HEK293T (cell line): ENCODE results near the gene DTNBP1.

ENCODE experiments used
- CTCF ChIA-PET: fragments of 350-600 bp; formaldehyde crosslinking; extraction: SDS; loops from one replicate; lab custom pipeline; 2021; ENCODE audit warnings: antibody characterized with exemption, inconsistent platforms; lab: Yijun Ruan, JAX
- POLR2A ChIA-PET: fragments of 350-600 bp; formaldehyde crosslinking; extraction: SDS; loops from one replicate; lab custom pipeline; 2020; ENCODE audit warnings: antibody characterized with exemption, inconsistent platforms; lab: Yijun Ruan, JAX
- DNase-seq: peaks from one replicate; pipeline ENCODE4 v3.0.0; 2012; ENCODE audit warnings: mixed read lengths; ENCODE audit errors: extremely low spot score
- ARNT ChIP-seq: fragments of 450-650 bp; IDR thresholded peaks from 2 replicates; pipeline ENCODE4 v1.6.1; 2017; ENCODE audit warnings: mild to moderate bottlenecking
- BHLHE40 ChIP-seq: fragments of 450-650 bp; IDR thresholded peaks from 2 replicates; pipeline ENCODE4 v1.6.1; 2016; ENCODE audit warnings: mild to moderate bottlenecking, moderate library complexity, borderline replicate concordance
- CTBP1 ChIP-seq: fragments of 450-650 bp; IDR thresholded peaks from 2 replicates; pipeline ENCODE4 v1.6.1; 2016; ENCODE audit warnings: borderline replicate concordance
- ELF4 ChIP-seq: fragments of 450-650 bp; IDR thresholded peaks from 2 replicates; pipeline ENCODE4 v1.6.1; 2017; ENCODE audit warnings: antibody characterized with exemption
- FOXA1 ChIP-seq: fragments of 450-650 bp; IDR thresholded peaks from 2 replicates; pipeline ENCODE4 v1.6.1; 2016; ENCODE audit warnings: mild to moderate bottlenecking
- FOXK2 ChIP-seq: fragments of 450-650 bp; IDR thresholded peaks from 2 replicates; pipeline ENCODE4 v1.6.1; 2016; ENCODE audit warnings: mild to moderate bottlenecking
- FOXM1 ChIP-seq: fragments of 450-650 bp; IDR thresholded peaks from 2 replicates; pipeline ENCODE4 v1.6.1; 2017; ENCODE audit warnings: mild to moderate bottlenecking, borderline replicate concordance
- HDGF ChIP-seq: fragments of 450-650 bp; IDR thresholded peaks from 2 replicates; pipeline ENCODE4 v1.6.1; 2017; ENCODE audit warnings: antibody characterized with exemption, borderline replicate concordance
- L3MBTL2 ChIP-seq: fragments of 450-650 bp; conservative IDR thresholded peaks from 2 replicates; pipeline ENCODE4 v1.6.1; 2016; ENCODE audit warnings: mild to moderate bottlenecking
- LEF1 ChIP-seq: fragments of 450-650 bp; IDR thresholded peaks from 2 replicates; pipeline ENCODE4 v1.6.1; 2017; ENCODE audit warnings: mild to moderate bottlenecking, borderline replicate concordance
- NFRKB ChIP-seq: fragments of 450-650 bp; IDR thresholded peaks from 2 replicates; pipeline ENCODE4 v1.6.1; 2016; ENCODE audit warnings: mild to moderate bottlenecking, moderate library complexity
- SP1 ChIP-seq: fragments of 450-650 bp; IDR thresholded peaks from 2 replicates; pipeline ENCODE4 v1.6.1; 2017
- SUZ12 ChIP-seq: fragments of 450-650 bp; IDR thresholded peaks from 2 replicates; pipeline ENCODE4 v1.6.1; 2016; ENCODE audit warnings: mild to moderate bottlenecking
- TARDBP ChIP-seq: fragments of 450-650 bp; IDR thresholded peaks from 2 replicates; pipeline ENCODE4 v1.6.1; 2016
- ZNF384 ChIP-seq: fragments of 450-650 bp; IDR thresholded peaks from 2 replicates; pipeline ENCODE4 v1.6.1; 2016
- TF ChIP-seq, protein P1 (sequence below): fragments of 450-650 bp; IDR thresholded peaks from 2 replicates; pipeline ENCODE4 v1.6.1; 2016

DTNBP1 gene

DNA sequence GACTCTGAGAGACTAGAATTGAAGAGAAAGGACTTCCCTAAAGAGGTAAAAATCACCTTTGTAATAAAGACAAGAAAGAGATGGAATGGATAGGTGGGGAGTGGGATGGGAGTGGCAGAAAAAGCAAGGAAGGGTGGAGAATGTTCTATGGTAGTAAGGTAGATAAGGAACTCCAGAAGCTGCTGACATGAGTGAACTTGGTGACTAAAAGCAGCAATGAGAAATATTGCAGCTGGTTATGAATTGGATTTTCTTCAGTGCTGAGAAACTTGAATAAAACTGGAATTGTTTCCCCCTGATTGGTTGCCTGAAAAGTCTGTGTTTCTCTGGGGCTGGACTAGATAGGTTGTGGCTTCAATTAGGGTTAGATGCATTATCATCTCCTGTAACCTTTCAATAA, 15.7 kb upstream of the DTNBP1 start:
- CTCF ChIA-PET: no interaction called here
- POLR2A ChIA-PET: no interaction called here
- DNase-seq: no peak
- TF ChIP-seq BHLHE40 (no peak), CTBP1 (no peak), FOXA1 (no peak), L3MBTL2 (no peak), ZNF384 (no peak), SP1 (no peak), SUZ12 (no peak), ARNT (no peak), LEF1 (no peak), FOXK2 (no peak), NFRKB (no peak), TARDBP (no peak), HDGF (no peak), FOXM1 (no peak), ELF4 (no peak)
- TF ChIP-seq, protein P1, sequence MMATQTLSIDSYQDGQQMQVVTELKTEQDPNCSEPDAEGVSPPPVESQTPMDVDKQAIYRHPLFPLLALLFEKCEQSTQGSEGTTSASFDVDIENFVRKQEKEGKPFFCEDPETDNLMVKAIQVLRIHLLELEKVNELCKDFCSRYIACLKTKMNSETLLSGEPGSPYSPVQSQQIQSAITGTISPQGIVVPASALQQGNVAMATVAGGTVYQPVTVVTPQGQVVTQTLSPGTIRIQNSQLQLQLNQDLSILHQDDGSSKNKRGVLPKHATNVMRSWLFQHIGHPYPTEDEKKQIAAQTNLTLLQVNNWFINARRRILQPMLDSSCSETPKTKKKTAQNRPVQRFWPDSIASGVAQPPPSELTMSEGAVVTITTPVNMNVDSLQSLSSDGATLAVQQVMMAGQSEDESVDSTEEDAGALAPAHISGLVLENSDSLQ: no peak

- POLR2A ChIA-PET: no interaction called here
- no peak for DNase-seq
- CTCF ChIA-PET: no interaction called here
- no peak for TF ChIP-seq HDGF
- TF ChIP-seq TARDBP: no peak
- TF ChIP-seq BHLHE40: no peak
- TF ChIP-seq FOXK2: no peak
- TF ChIP-seq, protein P1: no peak
- TF ChIP-seq FOXA1: no peak
- no peak for TF ChIP-seq NFRKB
- TF ChIP-seq ELF4: no peak
- TF ChIP-seq CTBP1: no peak
- no peak for TF ChIP-seq FOXM1
- no peak for TF ChIP-seq ARNT
- no peak for TF ChIP-seq SP1
- no peak for TF ChIP-seq ZNF384
- no peak for TF ChIP-seq SUZ12
- no peak for TF ChIP-seq LEF1
- no peak for TF ChIP-seq L3MBTL2
Measured at GRCh38 chr6:15677822-15678221, 15.0 kb upstream of the DTNBP1 start.

DNA sequence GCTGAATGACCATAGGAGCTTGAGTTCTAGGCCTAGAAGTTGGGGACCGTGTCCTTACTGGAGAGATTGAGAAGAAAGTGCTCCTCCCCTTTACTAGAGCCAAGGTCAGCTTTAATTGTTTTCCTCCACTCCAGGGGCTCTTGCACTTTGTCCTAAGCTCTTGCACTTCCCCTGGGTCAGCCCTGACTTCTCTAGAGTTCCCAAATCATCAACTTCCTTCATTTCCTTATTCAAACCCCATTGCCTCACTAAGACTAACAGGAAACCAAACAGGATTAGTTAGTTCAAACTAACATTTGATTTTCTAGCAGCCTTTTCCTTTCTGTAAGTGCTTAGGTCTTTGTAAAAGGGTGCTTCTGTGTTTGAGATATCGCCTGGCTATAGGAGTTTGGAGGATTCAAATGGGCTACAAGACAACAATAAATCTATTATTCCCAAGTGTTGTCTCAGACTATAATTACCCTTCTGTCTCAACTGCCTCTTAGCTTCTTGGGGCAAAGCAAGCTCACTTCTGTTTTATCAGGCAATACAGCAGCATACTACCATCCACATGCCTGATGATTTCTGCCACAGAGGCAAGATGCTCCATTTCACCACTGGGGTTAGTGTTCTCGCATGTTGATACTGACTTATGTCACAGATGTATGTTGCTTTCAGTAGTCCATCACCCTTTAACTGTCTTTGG, 12.8 kb upstream of the DTNBP1 start:
- TF ChIP-seq CTBP1: no peak
- no peak for TF ChIP-seq ELF4
- no peak for TF ChIP-seq SUZ12
- no peak for TF ChIP-seq BHLHE40
- TF ChIP-seq FOXA1: no peak
- TF ChIP-seq ZNF384: no peak
- TF ChIP-seq NFRKB: no peak
- no peak for TF ChIP-seq LEF1
- no peak for TF ChIP-seq ARNT
- no peak for TF ChIP-seq HDGF
- TF ChIP-seq, protein P1: no peak
- TF ChIP-seq FOXM1: no peak
- TF ChIP-seq FOXK2: no peak
- DNase-seq: no peak
- ChIA-PET POLR2A (no interaction called here), CTCF (no interaction called here)

DNA sequence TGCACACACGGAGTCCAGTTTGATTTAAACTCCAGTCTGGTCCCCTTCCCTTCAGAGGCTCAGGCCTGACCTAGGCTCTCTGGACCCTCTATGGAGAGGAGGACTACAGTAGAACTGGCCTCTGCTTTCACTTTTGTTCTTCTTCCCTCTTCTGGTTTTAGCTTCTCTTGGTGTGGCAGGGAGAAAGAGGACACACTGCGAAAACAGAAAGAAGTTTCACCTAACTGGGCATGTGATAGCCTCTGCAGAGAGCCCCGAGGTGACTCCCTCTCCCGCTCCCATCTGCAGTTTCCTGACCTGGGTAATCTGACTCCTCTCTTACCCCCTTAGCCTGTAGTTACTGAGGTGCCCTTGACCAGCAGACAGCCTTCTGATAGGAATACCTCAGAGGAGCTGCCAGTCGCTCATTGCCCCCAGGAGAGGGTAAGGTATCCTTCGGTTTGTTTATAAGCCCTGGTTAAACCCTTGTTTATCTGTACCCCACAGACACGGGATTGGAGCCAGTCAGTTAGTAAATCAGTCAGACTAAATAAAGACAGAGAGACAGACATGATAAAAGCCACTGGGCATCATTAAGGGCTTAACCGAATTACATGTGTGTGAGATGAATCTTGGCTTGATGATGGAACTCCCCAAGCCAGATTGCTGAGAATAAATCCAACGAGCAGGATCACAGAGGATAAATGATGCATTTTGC, 12.0 kb upstream of the DTNBP1 start:
- DNase-seq: no peak
- POLR2A ChIA-PET: no interaction called here
- CTCF ChIA-PET: interaction anchor here (0.6 kb wide), 1 partner anchor 683 kb away, joined by 3 read pairs; no protein-coding TSS in a partner anchor
- TF ChIP-seq FOXK2: no peak
- TF ChIP-seq L3MBTL2: no peak
- no peak for TF ChIP-seq ELF4
- TF ChIP-seq LEF1: no peak
- TF ChIP-seq ARNT: no peak

DNA sequence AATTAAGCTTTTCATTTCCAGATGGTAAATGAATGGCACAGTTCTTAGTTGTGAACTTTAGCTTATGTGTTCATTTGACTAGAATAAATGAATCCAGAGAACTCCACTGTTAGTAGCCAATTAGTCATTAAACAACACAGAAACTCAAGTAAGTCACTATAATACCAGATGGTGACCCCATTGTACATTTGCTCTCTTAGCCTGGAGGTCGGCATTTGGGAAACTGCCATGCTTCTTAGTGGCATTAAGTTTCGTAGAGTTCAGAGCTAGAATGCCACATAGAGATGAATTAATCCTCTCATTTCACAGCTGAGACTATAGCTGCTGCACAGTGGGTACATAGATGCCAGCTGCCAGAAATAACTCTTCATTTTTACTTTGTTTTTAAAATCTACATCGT, 10.8 kb upstream of the DTNBP1 start:
- CTCF ChIA-PET: no interaction called here
- TF ChIP-seq CTBP1: no peak
- no peak for TF ChIP-seq ZNF384
- TF ChIP-seq FOXK2: no peak
- no peak for TF ChIP-seq SUZ12
- TF ChIP-seq FOXA1: no peak
- TF ChIP-seq SP1: no peak
- no peak for TF ChIP-seq BHLHE40
- TF ChIP-seq, protein P1: no peak
- no peak for TF ChIP-seq TARDBP
- TF ChIP-seq ELF4: no peak
- DNase-seq: no peak
- POLR2A ChIA-PET: interaction anchor here (1.6 kb wide), 1 partner anchor 12 kb away, joined by 5 read pairs; no protein-coding TSS in a partner anchor
